ENCODE results near the gene TRIP10. TPM values are rescaled to one million over a fixed set of nuclear protein-coding genes. Genes with fewer than 3 reads are reported as not detected.

Gene TRIP10
- total and polyA plus RNA-seq, 2 of the 13 experiments (the other 11 are each of a cell fraction or from before 2014, with no cell fraction given): 32.5 to 33.2 TPM

GRCh38 chr19:6720369-6721137, 18.9 kb upstream of the TRIP10 start, which contains the start of gene C3 (continued):
- peak; percentile 82 for TF ChIP-seq IRF2 (CRISPR knock-in tag; IDR thresholded peaks at IDR 0.05)
- TF ChIP-seq RARA (CRISPR knock-in tag; IDR thresholded peaks at IDR 0.05): peak; percentile 97
- TF ChIP-seq BRD4 (CRISPR knock-in tag; IDR thresholded peaks at IDR 0.05): no peak; the same call in 1 of the 2 replicates
- peak; percentile 90 for TF ChIP-seq HBP1 (CRISPR knock-in tag; IDR thresholded peaks at IDR 0.05; ENCODE audit: low read depth)
- no peak for TF ChIP-seq HNRNPUL1 (IDR thresholded peaks at IDR 0.05; ENCODE audit: low read depth, low read length)
- 0 out of 2 replicates have a peak, but pooled peaks have one; percentile 51 for TF ChIP-seq STAT5B (CRISPR knock-in tag; IDR thresholded peaks at IDR 0.05)
- no peak; the same call in 1 of the 2 replicates for TF ChIP-seq ZIK1 (CRISPR knock-in tag; IDR thresholded peaks at IDR 0.05; ENCODE audit: borderline replicate concordance, low read depth)
- TF ChIP-seq ZNF567 (CRISPR knock-in tag; IDR thresholded peaks at IDR 0.05; ENCODE audit: borderline replicate concordance): no peak
- peak; percentile 97 for TF ChIP-seq ZNF605 (CRISPR knock-in tag; IDR thresholded peaks at IDR 0.05)
- no peak for TF ChIP-seq SRSF1 (optimal IDR thresholded peaks at IDR 0.05; ENCODE audit: low read depth, low read length)
- no peak for TF ChIP-seq ZNF20 (CRISPR knock-in tag; IDR thresholded peaks at IDR 0.05)
- 0 out of 2 replicates have a peak, but pooled peaks have one; percentile 52 for TF ChIP-seq ZNF33B (CRISPR knock-in tag; IDR thresholded peaks at IDR 0.05)
- peak; percentile 84; the same call in 1 of the 2 replicates for TF ChIP-seq SALL2 (CRISPR knock-in tag; IDR thresholded peaks at IDR 0.05)
- TF ChIP-seq POLR2AphosphoS2 (IDR thresholded peaks at IDR 0.05; ENCODE audit: low read depth, low read length): peak; percentile 92
- no peak for TF ChIP-seq CSRNP1 (CRISPR knock-in tag; IDR thresholded peaks at IDR 0.05)
- TF ChIP-seq, protein P1, sequence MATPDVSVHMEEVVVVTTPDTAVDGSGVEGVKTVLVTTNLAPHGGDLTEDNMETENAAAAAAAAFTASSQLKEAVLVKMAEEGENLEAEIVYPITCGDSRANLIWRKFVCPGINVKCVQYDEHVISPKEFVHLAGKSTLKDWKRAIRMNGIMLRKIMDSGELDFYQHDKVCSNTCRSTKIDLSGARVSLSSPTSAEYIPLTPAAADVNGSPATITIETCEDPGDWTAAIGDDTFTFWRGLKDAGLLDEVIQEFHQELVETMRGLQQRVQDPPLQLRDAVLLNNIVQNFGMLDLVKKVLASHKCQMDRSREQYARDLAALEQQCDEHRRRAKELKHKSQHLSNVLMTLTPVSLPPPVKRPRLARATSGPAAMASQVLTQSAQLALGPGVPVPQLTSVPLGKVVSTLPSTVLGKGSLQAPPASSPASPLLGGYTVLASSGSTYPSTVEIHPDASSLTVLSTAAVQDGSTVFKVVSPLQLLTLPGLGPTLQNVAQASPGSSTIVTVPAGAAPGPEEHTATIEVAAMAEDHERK (CRISPR knock-in tag; IDR thresholded peaks at IDR 0.05; ENCODE audit: low read depth): 0 out of 2 replicates have a peak, but pooled peaks have one; percentile 26
- no peak; the same call in 1 of the 2 replicates for TF ChIP-seq ZNF7 (CRISPR knock-in tag; IDR thresholded peaks at IDR 0.05)
- TF ChIP-seq GZF1 (CRISPR knock-in tag; IDR thresholded peaks at IDR 0.05): no peak
- TF ChIP-seq FOSL2 (CRISPR knock-in tag; IDR thresholded peaks at IDR 0.05): peak; percentile 88
- no peak for TF ChIP-seq TCF12 (IDR thresholded peaks at IDR 0.05)
- TF ChIP-seq TCF12 (CRISPR knock-in tag; IDR thresholded peaks at IDR 0.05): peak; percentile 82; the same call in 1 of the 2 replicates
- no peak; the same call in 1 of the 2 replicates for TF ChIP-seq SNAPC2 (CRISPR knock-in tag; IDR thresholded peaks at IDR 0.05)
- peak; percentile 86 for TF ChIP-seq SP4 (CRISPR knock-in tag; IDR thresholded peaks at IDR 0.05)
- TF ChIP-seq MYPOP (CRISPR knock-in tag; IDR thresholded peaks at IDR 0.05): no peak; the same call in 1 of the 2 replicates
- peak; percentile 32; the same call in 1 of the 2 replicates for TF ChIP-seq ZFX (CRISPR knock-in tag; IDR thresholded peaks at IDR 0.05; ENCODE audit: low read depth)

Data from HepG2 (cell line).